Central memory CD4-positive, alpha-beta T cell (primary cell): ENCODE data around the gene PLA2G4F.

Experiments
- DNase-seq: peaks from one replicate; pipeline ENCODE4 v3.0.0; 2022

Gene PLA2G4F

DNA sequence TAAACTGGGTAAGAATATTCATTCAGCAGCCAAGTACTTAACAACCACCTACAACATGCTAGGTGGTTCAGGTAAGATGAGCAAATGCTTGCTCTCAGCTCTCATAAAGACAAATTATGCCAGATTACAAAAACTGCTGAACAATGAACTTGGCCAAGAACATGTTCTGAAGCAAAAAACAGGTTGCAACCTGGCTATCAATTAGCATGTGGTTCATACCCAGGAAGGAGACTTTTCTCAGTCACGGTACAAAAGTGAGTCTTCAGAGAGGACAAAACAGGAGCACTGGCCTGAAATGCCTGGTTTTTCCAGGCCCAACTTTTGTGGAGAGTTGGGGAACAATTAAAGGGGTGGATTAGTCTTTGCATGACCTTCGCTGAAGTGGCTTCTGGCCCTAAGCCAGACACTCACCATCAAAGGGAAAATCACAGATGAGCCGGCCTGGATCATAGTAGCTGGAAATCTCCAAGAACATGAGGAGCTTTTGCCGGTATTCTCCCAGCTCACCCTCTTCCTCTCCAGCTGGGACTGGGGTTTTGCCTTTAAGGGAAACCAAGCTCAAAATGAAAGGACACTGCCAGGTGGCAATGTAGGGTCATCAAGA is 7.6 kb upstream of the PLA2G4F start:
- DNase-seq: no peak

DNA sequence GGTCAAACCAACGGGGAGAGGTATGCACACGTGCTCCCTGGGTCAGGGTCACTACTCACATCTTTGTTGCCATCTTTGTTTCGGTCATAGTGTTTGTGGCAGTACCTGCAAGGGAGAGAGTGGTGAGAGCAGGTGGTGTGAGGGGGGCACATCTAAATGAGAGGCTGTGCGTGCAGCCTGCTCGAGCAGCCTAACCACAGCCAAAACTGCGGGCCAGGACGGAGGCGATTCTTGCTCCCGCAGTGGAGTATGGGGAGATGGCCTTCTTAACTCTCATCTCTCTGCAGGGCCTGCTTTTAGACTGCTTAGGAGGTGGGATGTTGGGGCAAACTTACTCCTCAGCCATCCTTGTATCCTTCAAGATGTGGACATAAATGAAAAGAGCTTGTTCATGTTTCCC is 6.9 kb upstream of the PLA2G4F start:
- no peak for DNase-seq

DNA sequence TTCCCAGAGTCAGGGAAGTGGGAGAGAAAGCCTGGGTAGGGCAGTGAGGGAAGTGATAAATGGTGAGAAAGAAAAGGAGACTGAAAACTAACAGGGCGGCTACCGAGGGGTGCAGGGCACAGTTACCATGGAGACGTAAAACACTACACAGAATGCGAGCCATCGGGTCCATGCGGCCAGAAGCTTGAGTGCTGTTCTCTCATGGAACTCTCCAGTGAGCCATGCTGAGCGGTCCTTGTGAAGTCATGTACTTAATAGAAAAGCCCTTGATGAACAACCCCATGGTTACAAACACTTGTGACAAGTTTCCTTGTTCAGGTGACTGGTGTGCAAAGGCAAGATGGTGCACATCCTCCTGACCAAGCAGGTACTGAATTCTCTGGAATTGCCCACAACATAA is 3.7 kb upstream of the PLA2G4F start:
- DNase-seq: no peak

DNA sequence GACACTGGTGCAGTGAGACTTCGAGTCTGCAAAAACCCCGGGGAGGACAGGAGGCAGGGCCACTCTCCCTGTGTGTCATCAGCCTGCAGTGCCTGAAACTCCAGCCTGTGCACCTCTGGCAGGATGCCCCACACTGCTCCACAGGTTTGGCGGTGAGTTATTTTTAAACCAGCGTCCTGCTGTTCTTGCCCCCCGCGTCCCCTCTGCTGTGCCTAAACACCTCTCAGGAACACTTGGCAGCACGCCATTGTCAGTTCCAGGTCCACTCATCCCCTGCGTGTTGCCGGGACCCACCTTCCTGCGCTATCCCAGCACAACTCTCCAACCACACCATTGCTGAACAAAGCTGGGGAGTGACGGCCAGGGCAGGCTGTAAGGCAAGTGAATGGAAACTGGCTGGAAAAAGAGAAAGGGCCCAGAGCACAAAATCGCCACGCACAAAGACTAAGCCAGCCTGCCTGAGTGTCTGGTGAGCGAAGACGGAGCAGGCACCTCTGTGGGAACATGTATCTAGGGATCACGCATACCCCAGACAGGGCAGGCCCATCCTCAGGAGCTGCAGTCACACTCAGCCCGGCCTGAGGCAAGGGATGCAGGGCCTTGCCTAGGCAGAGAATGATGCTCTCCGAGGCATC is 3.1 kb upstream of the PLA2G4F start:
- DNase-seq: no peak

DNA sequence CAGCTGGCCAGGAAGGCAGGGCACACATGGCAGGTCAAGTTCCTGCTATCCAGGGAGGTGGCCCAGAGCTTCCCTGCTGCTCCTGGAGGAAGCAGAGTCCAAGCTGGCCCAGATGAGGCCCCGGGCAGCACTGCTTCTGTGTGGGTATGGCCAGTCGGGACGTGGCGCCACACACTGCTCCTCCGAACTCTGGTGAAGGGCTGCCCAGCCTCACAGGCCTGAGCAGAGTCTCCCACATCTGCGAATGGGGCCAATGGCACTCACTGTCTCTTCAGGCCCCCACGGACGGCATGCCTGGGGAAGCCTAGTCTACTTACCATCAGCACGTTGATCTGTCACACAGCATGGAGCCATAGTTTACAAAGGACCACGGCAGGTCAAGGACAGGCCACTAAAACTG is 2.5 kb upstream of the PLA2G4F start:
- no peak for DNase-seq

DNA sequence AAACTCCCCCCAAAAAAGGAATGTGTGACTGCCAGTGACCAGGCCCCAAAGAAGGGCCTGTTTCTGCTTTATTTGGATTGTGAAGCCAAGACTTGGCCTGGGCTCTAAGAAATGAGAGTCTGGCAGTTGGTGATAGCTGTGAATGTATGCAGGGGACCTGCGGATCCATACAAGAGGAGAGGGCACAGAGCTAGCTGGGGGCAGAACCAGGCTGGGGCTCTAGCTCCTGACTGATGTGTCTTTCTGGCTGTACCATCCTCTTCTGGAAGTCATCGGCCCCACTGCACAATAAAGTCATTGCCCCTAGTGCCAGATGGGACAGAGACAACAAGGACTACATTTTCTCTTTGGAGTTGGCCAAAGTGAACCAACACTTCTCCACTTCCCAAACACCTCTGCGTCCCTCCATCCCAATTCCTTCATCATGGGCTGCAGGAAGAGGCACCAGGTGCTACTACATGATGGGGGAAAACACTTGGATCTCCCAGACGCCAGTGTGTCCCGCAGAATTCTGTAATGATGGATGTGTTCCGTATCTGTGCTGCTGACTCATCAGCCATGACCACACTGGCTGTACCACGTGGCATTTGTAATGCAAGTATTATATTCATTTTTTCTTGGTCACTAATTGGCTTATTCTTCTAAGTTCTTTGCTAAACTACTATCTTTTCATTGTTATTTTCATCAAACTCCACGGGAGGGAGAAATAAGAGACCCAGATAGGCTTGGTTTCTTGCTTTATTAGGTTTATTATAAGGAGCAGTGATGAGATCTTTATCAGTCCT is 1.7 kb upstream of the PLA2G4F start:
- no peak for DNase-seq

DNA sequence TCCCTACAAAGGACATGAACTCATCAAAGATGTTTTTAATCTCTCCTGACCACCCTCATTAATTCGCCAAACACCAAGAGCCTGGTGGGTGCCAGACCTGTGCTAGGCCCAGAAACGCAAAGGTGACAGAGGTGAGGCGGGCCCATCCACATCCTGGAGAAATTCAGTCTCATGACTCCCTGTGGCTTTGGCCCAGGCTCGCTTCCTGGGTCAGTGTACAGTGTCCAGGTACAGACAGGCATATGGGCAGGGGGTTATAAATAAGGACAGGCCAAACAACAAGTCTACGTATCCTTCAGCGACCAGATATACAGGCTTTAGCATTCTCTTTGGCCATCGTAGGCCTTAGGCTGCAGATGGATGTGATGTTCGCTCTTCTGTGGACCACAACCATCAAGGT is 945 bp upstream of the PLA2G4F start:
- DNase-seq: no peak

DNA sequence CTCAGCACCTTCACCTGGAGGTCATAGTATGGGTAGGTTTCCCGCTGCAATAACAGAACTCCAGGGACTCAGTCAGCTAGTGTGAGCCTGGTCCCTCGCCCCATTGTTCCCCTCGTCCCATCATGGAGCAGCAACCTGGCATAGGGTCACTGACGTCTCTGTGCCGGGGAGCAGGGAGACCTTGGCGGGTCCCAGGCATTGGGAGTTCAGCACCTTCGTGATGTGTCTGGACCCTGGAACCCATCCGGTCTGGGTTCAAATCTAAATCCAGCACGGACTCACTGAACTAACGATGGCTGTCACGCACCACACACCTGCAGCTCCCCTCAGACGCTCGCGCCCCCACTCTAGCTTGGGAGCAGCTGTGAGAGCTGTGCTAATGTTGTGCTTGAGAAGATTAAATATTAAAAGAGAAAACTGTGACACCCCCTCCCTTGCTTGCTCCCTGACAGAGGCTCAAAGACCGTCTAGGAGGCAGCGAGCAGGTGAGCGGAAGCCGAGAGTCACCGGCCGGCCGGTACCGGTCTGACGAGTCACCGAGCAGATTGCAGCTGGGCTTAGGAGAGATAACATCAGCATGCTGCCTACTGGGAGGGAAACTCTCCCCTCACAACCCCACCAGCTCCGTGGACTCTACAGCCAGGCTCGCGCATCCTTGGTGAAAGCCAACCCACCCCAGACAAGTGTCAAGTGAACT is 742 bp downstream of the PLA2G4F start:
- no peak for DNase-seq

DNA sequence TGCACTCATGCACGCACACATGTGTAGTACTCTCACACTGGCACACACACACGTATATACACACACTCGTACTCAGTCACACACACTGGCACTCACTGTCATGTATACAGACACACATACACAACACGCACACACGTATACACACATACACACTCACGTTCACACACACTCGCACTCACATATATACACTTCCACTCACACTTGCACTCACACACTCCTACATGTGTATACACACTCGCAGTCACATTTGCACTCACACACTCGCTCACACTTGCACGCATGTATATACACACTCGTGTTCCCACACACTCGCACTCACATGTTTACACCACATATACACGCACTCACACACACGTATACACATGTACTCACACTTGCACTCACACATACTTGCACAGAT is 1.5 kb downstream of the PLA2G4F start:
- no peak for DNase-seq

DNA sequence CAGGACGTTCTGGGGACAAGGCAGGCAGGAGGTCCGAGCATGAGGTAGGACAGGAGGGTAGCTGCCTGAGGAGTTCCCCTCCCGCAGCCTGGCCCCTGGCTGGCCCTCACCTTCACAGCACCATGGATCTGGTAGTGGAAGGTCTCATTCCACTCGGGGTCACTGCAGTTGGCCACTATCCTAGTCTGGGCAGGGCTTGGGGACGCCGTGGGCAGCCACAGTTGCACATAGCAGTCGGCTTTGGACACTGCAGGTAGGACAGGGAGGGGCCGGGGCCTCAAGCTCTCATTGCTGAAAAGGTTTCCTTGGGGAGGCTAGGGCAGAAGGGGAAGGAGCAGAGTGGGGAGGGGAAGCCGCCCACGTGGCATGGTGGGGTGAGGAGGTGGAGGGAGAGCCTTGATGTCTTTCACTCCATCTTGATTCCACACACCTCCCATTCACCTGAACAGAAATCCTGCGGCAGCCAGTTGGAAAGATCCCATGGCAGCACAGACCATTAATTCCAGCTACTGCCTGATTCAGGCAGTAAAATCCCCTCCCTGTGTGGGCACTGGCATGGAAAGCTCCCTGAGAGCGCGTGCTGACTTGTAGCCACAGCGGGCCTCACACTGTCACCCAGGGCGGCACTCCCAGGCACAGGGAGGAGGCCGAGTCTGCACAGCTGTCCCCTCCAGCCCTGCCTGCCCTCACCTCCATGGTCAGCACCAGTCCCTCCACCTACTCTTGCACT is 2.1 kb downstream of the PLA2G4F start:
- no peak for DNase-seq

DNA sequence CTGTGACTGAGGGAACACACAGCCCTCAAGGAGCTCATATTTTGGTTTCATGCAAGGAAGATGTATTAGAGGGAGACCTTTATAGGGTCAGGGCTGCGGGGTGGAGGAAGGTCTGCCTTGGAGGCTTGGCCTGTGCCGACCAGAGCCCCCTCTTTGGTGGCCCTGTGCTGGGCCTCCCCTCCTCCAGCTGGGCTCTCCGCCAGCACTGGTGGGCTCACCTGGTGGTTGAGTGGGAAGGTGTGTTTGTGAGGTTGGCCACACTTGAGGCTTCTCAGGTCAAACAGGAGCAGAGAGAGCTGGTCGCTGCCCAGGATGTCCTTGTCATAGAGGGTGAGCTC is 2.6 kb downstream of the PLA2G4F start:
- DNase-seq: no peak

DNA sequence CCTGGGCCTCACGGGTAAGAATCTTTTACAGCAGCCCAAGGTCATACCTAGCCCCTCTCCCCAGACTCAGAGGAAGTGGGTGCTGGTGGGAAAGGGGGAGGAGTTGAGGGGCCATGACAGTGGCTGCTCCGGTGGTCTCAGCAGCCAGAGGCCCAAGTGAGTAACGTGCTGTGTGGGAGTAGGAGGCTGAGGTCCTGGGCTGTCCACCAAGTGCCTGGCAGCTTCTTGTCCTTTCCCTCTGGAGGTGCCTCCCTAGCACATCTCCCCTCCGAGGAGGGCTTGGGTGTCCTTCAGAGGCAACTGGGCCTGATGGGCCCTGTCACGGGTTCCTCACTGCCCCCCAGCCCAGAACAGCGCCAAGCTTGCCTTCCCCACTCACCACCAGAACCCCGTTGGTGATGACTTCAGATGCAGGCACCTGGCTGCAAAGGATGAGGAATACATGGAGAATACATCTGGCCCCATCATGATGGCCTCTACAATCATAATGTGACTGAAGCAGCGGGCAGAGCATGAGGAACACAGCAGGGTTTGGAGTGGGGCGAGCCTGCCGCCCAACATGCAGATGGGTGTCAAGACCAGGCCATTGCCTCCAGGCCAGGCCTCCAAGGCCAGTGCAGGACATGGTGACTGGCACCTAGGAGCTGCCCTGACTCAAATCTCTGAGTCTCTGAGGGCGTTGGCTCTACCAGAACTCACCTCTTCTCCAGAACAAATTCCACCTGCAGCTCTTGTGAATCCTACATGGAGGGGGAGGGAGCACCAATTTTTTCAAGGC is 3.3 kb downstream of the PLA2G4F start:
- DNase-seq: no peak

DNA sequence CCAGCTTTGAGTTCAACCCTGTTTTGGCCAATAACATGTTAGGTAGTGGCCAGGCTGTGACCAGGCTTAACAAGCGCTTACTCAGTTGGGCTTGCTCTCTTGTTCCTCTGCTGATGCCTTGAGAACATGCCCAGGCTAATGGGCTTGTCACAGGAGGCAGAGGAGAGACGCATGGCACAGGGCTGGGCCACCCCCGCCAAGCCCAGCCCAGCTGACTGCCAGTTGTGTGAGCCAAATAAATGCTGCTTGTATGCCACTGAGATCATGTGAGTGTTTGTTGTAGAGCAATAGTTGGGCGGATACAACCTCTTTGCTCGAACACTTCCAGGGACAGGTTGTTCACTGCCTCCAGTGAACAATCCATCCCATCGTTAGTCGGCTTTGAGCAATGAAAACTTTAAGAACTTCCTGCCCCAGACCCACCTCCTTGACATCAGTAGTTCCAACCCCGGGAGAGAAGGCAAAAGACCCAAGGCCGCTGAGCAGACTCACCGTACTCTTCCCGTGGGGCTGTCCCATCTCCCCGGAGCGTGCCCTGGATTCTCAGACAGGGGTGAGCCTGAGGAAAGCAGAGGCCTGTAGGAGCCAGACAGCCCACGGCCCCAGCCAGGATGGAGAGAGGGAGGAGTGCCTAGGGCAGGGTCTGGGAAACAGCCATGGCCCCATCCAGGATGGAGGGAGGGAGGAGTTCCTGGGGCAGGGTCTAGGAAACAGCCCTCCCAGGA is 4.1 kb downstream of the PLA2G4F start:
- DNase-seq: no peak

DNA sequence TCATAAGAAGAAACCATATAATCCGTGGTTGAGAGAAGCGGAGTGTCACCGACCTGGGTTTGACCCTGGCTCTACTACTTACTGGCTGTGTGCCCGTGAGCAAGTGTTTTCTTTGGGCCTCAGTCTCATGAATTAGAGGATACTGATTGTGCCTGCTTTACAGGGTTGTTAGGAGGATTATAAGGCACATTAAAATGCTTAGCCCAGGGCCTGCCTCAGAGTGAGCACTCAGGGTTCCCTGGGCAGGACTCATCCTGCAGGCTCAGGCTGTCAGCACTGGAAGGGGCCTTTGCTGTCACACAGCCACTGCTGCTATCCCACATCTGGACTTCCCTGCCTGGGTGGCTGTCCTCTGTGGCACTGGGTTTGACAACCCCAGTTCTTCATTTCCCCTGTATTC is 4.7 kb downstream of the PLA2G4F start:
- no peak for DNase-seq

DNA sequence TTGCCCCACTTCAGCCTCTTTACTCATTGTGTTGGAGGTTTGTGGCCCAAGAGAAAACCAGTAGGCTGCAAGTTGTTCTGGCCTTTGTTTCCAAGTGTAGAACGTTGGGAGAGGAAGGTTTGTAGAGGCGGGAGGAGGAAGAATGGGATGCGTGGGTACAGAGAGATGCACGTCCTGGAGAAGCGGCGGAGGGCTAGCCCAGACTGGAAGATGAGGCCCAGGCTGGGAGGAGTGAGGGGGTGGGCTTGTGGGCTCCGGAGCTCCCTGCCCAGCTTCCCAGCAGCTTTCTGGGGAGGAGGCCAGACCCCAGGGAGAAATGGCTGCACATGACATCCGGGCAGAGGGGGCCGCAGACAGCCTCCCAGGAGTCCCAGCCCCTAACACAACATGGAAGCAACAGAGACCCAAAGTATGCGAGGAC is 5.3 kb downstream of the PLA2G4F start:
- no peak for DNase-seq

DNA sequence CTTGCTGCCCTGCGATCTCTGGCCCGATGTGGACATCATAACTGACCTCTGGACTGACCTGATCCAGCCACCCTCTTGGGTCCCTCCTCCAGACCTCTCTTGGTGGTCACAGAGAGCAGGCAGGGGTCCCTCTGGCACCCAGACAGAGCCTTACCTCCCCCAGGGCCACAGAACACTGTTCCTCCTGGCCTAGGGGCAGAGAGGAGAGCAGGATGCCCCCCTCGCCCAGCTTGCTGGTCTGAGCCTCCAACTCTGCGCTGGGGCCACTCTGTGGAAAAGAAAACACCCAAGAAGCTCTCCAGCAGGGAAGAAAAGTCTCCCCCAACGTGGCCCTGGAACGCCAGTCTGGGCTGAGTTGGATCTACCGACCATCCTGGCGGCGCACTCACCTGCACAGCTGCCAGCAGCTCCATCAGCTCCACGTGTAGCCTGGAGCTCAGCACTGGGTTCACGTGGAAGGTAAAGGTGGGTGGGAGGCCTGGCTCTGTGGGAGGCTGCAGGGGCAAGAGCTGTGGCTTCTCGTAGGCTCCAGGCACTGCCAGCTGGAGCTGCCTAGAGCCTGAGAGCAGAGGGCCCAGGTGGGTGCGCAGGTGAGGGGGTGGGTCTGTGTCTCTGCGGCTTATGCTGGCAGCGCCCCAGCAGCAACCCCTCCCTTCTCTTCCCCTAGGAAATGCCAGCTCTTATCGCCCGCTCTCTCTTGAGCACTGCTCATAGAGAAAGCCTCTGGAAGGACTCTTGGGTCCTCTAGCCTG is 6.0 kb downstream of the PLA2G4F start:
- no peak for DNase-seq

DNA sequence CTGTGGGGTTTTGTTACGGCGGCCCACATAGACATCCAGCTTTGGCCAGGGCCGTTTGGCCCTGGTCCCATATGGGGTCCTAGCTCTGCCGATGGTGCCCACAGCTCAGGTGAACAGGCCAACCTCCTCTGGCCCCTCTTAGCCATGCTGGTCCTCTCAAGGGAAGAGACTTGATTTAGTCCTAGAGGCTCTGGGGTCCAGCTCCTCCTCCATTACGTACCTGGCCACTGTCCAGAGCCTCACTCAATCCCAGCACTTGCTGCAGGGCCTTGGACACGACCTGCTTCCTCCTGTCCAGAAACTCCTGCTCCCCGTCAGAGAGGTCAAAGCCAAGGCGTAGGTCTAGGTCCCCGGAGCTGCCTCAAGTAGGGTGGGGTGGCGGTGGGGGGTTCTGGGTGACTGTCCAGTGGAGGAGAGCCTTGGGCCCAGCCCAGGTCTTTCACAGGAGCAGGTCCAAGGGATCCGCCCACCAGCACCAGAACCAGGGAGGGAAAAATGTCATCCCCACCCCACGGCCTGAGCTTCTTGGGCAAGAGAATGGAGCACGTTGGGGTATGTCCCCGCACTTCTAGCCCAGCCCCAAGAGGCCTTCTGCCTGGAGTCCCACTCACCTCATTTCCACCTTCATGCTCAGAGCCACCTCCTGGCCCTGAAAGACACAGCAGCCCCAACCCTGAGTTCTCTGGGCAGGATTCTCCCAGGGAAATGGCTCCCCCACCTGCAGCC is 6.8 kb downstream of the PLA2G4F start:
- no peak for DNase-seq

DNA sequence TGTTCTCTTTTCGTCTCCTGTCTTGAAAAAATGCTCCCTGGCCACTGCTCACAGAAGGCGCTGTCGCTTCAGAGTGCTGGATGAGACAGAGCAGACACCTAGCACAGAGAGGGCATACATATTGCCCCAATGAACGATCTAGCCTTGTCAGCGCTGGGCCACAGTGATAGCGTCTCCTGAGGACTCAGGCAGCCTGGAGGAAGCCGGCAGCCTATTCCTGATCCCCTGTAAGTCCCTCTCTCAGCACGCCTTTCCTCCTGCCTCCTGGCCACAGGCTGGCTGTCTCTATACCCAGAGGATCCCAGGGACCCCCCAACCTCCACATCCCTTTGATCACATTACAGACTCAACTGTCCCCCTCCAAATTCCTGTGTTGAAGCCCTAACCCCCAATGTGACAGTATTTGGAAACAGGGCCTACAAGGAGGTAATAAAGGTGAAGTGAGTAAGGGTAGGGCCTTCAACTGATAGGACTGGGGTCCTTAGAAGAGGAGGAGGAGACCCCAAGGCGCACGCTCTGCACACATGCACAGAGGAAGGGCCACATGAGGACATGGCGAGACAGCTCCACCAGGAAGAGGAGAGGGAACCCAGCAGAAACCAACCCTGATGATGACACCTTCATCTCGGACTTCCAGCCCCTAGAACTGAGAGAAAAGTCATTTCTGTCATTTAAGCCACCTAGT is 7.5 kb downstream of the PLA2G4F start:
- no peak for DNase-seq

DNA sequence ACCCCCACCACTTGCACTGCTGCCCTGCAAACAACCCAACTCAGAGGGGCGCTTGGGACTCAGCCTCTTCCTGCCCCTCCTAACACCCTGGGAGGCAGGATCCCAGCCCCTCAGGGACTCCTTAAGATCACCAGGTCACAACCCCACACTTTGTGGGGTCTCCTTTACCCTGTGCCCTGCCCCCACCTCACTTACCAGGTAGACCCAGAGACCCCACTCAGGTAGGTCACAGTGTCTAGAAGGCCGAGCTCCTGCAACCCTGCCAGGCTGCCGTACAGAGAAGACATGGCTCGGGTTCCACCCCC is 9.1 kb downstream of the PLA2G4F start:
- no peak for DNase-seq
